Left ventricle myocardium superior (tissue), 1 donor: ENCODE data around the gene MYH10. TPM values are rescaled to one million over a fixed set of nuclear protein-coding genes. Genes with fewer than 3 reads are reported as not detected.

Experiments used
- ATAC-seq: fragments of 200-7000 bp; cut with Tn5 transposase; one replicate; pipeline ENCODE4 v1.9.1; 2020; ENCODE audit warnings: mild to moderate bottlenecking, moderate library complexity
- DNase-seq: peaks from one replicate; pipeline ENCODE4 v3.0.0-alpha.2; 2020
- intact Hi-C: fragments of 100-400 bp; cut with micrococcal nuclease; formaldehyde crosslinking; loops from one replicate; pipeline ENCODE4 v1.11.0; 2022
- total RNA-seq: library from RNA; stranded (reverse); fragmentation: NEBNext Ultra II Directional; extraction: Animal tissue kit (Norgen Biotek cat#: 25700); gene quantifications from one replicate; pipeline ENCODE4 v1.2.1, GENCODE V29; 2021
- donor health status: DM: no; HTN: yes; CAD: no; lungs with severe emphysema.

The MYH10 gene
- total RNA-seq, 1 donor from 2014 or later: 36.6 TPM

- intact Hi-C loops: no loop called here
- DNase-seq (no peak), ATAC-seq (no peak)
Measured at GRCh38 chr17:8650119-8650499, 19.6 kb upstream of the MYH10 start.

- DNase-seq (no peak), ATAC-seq (peak; percentile 79)
- intact Hi-C loops: no loop called here
Measured at GRCh38 chr17:8649157-8650118, 18.9 kb upstream of the MYH10 start.

- DNase-seq: no peak
- intact Hi-C loops: no loop called here
- ATAC-seq: no peak
Measured at GRCh38 chr17:8647956-8648355, 17.4 kb upstream of the MYH10 start.

GRCh38 chr17:8647202-8647601 is 16.7 kb upstream of the MYH10 start:
- no peak for ATAC-seq
- intact Hi-C loops: no loop called here
- no peak for DNase-seq

- DNase-seq: no peak
- intact Hi-C loops: no loop called here
- no peak for ATAC-seq
Measured at GRCh38 chr17:8644507-8644902, 14.0 kb upstream of the MYH10 start.

- ATAC-seq: no peak
- no peak for DNase-seq
- intact Hi-C loops: no loop called here
Measured at GRCh38 chr17:8643855-8644506, 13.5 kb upstream of the MYH10 start.

GRCh38 chr17:8639709-8640108 is 9.2 kb upstream of the MYH10 start:
- DNase-seq (no peak), ATAC-seq (no peak)
- intact Hi-C loops: no loop called here

- no peak for DNase-seq
- intact Hi-C loops: no loop called here
- ATAC-seq: no peak
Measured at GRCh38 chr17:8632061-8632460, 1.5 kb upstream of the MYH10 start.

- no peak for ATAC-seq
- no peak for DNase-seq
- intact Hi-C loops: no loop called here
Measured at GRCh38 chr17:8631554-8631877, 991 bp upstream of the MYH10 start.

GRCh38 chr17:8630802-8631553 is 453 bp upstream of the MYH10 start:
- intact Hi-C loops: no loop called here
- DNase-seq (peak; percentile 99), ATAC-seq (peak; percentile 97)

- intact Hi-C loops: no loop called here
- ATAC-seq (peak; percentile 31), DNase-seq (peak; percentile 57)
Measured at GRCh38 chr17:8629371-8630226, 926 bp downstream of the MYH10 start.

- intact Hi-C loops: no loop called here
- DNase-seq: no peak
- no peak for ATAC-seq
Measured at GRCh38 chr17:8628609-8629169, 1.8 kb downstream of the MYH10 start.

GRCh38 chr17:8628172-8628571 is 2.4 kb downstream of the MYH10 start:
- no peak for ATAC-seq
- intact Hi-C loops: no loop called here
- no peak for DNase-seq

- intact Hi-C loops: no loop called here
- no peak for ATAC-seq
- DNase-seq: no peak
Measured at GRCh38 chr17:8623591-8623990, 6.9 kb downstream of the MYH10 start.

GRCh38 chr17:8622191-8622590 is 8.3 kb downstream of the MYH10 start:
- no peak for DNase-seq
- intact Hi-C loops: no loop called here
- ATAC-seq: no peak

GRCh38 chr17:8621585-8621984 is 8.9 kb downstream of the MYH10 start:
- intact Hi-C loops: no loop called here
- DNase-seq: no peak
- ATAC-seq: peak; percentile 22

GRCh38 chr17:8619294-8619693 is 11.2 kb downstream of the MYH10 start:
- DNase-seq (no peak), ATAC-seq (no peak)
- intact Hi-C loops: no loop called here

GRCh38 chr17:8618825-8619224 is 11.7 kb downstream of the MYH10 start:
- intact Hi-C loops: no loop called here
- no peak for DNase-seq
- no peak for ATAC-seq

GRCh38 chr17:8614988-8615387 is 15.5 kb downstream of the MYH10 start:
- ATAC-seq (no peak), DNase-seq (no peak)
- intact Hi-C loops: no loop called here
